ENCODE measurements around the gene CACNA1G. TPM values are rescaled to one million over a fixed set of nuclear protein-coding genes. Genes with fewer than 3 reads are reported as not detected.
A peak's percentile ranks its signal among the peaks of the same experiment; 100 is the strongest.

The CACNA1G gene
- total RNA-seq, 6 donors from 2014 or later, result under 0.01 to 0.37 (median 0.11) TPM; not detected in 2

DNA sequence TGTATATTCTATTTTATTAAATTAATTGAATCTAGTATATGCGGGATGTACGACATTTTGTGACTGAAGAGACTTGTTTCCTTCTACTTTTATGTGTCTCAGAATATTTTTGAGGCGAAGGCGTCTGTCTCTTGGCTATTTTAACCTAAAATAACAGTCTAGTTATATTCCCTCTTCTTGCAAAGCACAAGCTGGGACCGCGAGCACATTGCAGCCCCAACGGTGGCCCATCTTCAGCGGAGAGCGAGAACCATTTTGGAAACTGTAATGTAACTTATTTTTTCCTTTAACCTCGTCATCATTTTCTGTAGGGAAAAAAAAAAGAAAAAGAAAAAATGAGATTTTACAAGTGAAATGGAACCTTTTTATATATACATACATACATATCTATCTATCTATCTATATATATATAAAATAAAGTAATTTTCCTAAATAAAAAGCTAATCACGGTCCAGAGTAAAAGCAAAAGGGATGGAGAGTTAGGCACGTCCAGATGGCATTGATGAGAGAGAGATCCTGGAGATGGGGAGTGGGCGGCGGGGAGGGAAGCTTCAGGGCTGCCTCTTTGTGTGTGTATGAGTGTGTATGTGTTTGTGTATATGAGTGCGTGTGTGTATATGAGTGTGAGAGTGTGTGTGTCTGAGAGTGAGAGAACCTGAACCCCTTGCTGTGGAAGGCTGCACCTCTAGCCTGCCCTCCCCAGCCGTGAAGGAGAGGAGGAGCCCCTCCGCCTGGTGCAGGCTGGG is 66.7 kb downstream of the CACNA1G start:
- TF ChIP-seq, protein P1, sequence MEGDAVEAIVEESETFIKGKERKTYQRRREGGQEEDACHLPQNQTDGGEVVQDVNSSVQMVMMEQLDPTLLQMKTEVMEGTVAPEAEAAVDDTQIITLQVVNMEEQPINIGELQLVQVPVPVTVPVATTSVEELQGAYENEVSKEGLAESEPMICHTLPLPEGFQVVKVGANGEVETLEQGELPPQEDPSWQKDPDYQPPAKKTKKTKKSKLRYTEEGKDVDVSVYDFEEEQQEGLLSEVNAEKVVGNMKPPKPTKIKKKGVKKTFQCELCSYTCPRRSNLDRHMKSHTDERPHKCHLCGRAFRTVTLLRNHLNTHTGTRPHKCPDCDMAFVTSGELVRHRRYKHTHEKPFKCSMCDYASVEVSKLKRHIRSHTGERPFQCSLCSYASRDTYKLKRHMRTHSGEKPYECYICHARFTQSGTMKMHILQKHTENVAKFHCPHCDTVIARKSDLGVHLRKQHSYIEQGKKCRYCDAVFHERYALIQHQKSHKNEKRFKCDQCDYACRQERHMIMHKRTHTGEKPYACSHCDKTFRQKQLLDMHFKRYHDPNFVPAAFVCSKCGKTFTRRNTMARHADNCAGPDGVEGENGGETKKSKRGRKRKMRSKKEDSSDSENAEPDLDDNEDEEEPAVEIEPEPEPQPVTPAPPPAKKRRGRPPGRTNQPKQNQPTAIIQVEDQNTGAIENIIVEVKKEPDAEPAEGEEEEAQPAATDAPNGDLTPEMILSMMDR (IDR thresholded peaks at IDR 0.05), result no peak
- no peak for TF ChIP-seq POLR2AphosphoS5 (IDR thresholded peaks at IDR 0.05)
- no peak for TF ChIP-seq EP300 (IDR thresholded peaks at IDR 0.05)
- TF ChIP-seq POLR2A (IDR thresholded peaks at IDR 0.05), result no peak
- Histone ChIP-seq H3K27ac (no peak overlapping the region), H3K4me1 (peaks cover 0 to 31% (median 10%) of the 10 kb centered on the region in 4 donors), H3K9me3 (no peaks in the 10 kb centered on the region), H3K36me3 (no peaks in the 10 kb centered on the region), H3K4me3 (no peak overlapping the region), H3K27me3 (peaks cover 0 to 7% (median 3%) of the 10 kb centered on the region in 4 donors)
- WGBS, 2 donors, result 80 to 86% methylated on average over 16 to 17 of the region's 17 CpGs
- no peak for ATAC-seq (ENCODE audit: low FRiP score in 2 of 2)
- DNase-seq, result no peak

GRCh38 chr17:50627782-50628601 is 67.5 kb downstream of the CACNA1G start:
- Histone ChIP-seq H3K4me3 (no peak overlapping the region), H3K27ac (no peak overlapping the region), H3K27me3 (peaks cover 0 to 7% (median 3%) of the 10 kb centered on the region in 4 donors), H3K4me1 (peaks cover 0 to 31% (median 10%) of the 10 kb centered on the region in 4 donors), H3K36me3 (no peaks in the 10 kb centered on the region), H3K9me3 (no peaks in the 10 kb centered on the region)
- DNase-seq (no peak), ATAC-seq (ENCODE audit: low FRiP score in 2 of 2) (no peak)
- 29 to 31% methylated on average over 5 to 12 of the region's 17 CpGs for WGBS, 2 donors
- TF ChIP-seq POLR2A (IDR thresholded peaks at IDR 0.05) (no peak), POLR2AphosphoS5 (IDR thresholded peaks at IDR 0.05) (no peak), EP300 (IDR thresholded peaks at IDR 0.05) (no peak)
- TF ChIP-seq, protein P1 (IDR thresholded peaks at IDR 0.05), result no peak

- Histone ChIP-seq H3K36me3 (no peaks in the 10 kb centered on the region), H3K27ac (no peak overlapping the region), H3K4me1 (peaks cover 1 to 42% (median 18%) of the 10 kb centered on the region in 4 donors), H3K27me3 (peaks cover 0 to 14% (median 8%) of the 10 kb centered on the region in 4 donors), H3K4me3 (no peak overlapping the region), H3K9me3 (no peaks in the 10 kb centered on the region)
- no peak for ATAC-seq (ENCODE audit: low FRiP score in 2 of 2)
- TF ChIP-seq, protein P1 (IDR thresholded peaks at IDR 0.05), result no peak
- no peak for TF ChIP-seq EP300 (IDR thresholded peaks at IDR 0.05)
- no peak for TF ChIP-seq POLR2A (IDR thresholded peaks at IDR 0.05)
- no peak for DNase-seq
- WGBS, 2 donors, result 58 to 65% methylated on average over 6 of the region's 6 CpGs
These were observed 69.4 kb downstream of the CACNA1G start for GRCh38 chr17:50629902-50630301.

DNA sequence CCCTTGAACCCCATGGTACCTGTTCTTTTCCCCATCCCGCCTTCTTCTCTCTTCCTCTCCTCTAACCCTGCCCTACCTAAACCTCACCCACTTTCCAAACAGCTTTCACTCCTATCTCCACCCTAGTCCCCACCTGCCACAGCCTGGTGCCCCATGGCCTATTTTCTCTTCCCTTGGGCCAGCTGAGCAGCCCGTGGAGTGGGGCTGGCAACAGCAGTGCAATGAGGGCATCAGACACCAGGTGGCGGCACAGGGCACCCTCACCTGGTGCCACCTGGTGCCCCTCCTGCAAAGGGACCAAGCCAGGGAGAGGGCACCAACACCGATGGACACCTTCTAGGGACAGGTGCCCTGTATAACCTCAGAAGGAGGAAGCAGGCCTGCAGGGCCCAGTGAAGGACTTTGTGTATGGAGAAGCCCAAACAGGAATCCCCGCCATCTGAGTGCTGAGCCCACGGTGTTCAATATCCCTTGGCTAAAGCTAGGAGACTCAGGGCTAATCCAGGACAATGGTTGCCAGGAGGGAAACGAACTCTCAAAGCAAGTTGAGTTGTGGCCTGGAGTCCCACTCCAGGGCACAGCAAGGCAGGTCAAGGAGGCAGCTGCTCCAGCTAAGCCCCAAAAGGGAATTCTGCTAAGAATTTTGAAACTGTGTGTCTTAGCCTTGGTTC is 70.1 kb downstream of the CACNA1G start:
- Histone ChIP-seq H3K27ac (no peak overlapping the region), H3K4me3 (no peak overlapping the region), H3K27me3 (peaks cover 0 to 18% (median 12%) of the 10 kb centered on the region in 4 donors), H3K9me3 (no peaks in the 10 kb centered on the region), H3K4me1 (peaks cover 9 to 49% (median 26%) of the 10 kb centered on the region in 4 donors), H3K36me3 (no peaks in the 10 kb centered on the region)
- DNase-seq (peak; percentile 79 to 84), ATAC-seq (ENCODE audit: low FRiP score in 2 of 2) (peak; percentile 21 to 70)
- WGBS, 2 donors, result 59 to 60% methylated on average over 6 to 7 of the region's 7 CpGs
- no peak for TF ChIP-seq EP300 (IDR thresholded peaks at IDR 0.05)
- TF ChIP-seq, protein P1 (IDR thresholded peaks at IDR 0.05), result peak; percentile 79 to 95 (median 89)
